ENCODE measurements around the gene ERBB3. TPM values are rescaled to one million over a fixed set of nuclear protein-coding genes. Genes with fewer than 3 reads are reported as not detected.
A peak's percentile ranks its signal among the peaks of the same experiment; 100 is the strongest.

The ERBB3 gene
- total RNA-seq, 6 experiments from 2014 or later = 39.1 to 139 (median 66.9) TPM

- intact Hi-C loops (cut with DNase I) = no loop called here
- ATAC-seq = peak; percentile 71 to 83 (median 74)
- WGBS (ENCODE audit: insufficient coverage, low coverage, low lambda C conversion rate, missing lambda C conversion rate) = under 1% methylated on average over 20 of the region's 61 CpGs
Measured at GRCh38 chr12:56117778-56118687, 38.1 kb downstream of the ERBB3 start, which contains the start of gene ZC3H10. Gene ZC3H10, plus strand, starts transcription at chr12:56118266. Its CDS starts 2,297 bp downstream, at chr12:56120563.

GRCh38 chr12:56118688-56119357 lies 38.9 kb downstream of the ERBB3 start:
- 3% methylated on average over 11 of the region's 13 CpGs for WGBS (ENCODE audit: insufficient coverage, low coverage, low lambda C conversion rate, missing lambda C conversion rate)
- Histone ChIP-seq H3K27ac (peak overlapping the region; percentile 75 to 84 (median 82)), H3K9me3 (no peaks in the 10 kb centered on the region), H3K27me3 (no peaks in the 10 kb centered on the region), H3K36me3 (no peaks in the 10 kb centered on the region), H3K4me3 (peak overlapping the region; percentile 56 to 95 (median 74)), H3K4me1 (peaks cover 0 to 50% (median 19%) of the 10 kb centered on the region in 4 donors)
- intact Hi-C loops (cut with DNase I) = no loop called here
- TF ChIP-seq CTCF (IDR thresholded peaks at IDR 0.05) = no peak
- DNase-seq = no peak
- ATAC-seq = peak in 1 of 4 donors; percentile 0

More at GRCh38 chr12:56117778-56118687, 38.1 kb downstream of the ERBB3 start, which contains the start of gene ZC3H10:
- no peaks in the 10 kb centered on the region for H3K9me3 ChIP-seq
- no peaks in the 10 kb centered on the region for H3K27me3 ChIP-seq
- peaks cover 0 to 7% (median 2%) of the 10 kb centered on the region in 4 donors for H3K36me3 ChIP-seq
- H3K4me3 ChIP-seq = peak within 1 kb of the TSS; percentile 58 to 95 (median 74)
- peaks cover 0 to 42% (median 19%) of the 10 kb centered on the region in 4 donors for H3K4me1 ChIP-seq
- TF ChIP-seq POLR2A (IDR thresholded peaks at IDR 0.05) (peak; percentile 90), CTCF (IDR thresholded peaks at IDR 0.05) (peak; percentile 22 to 61 (median 60))
- H3K27ac ChIP-seq = peak within 1 kb of the TSS; percentile 81 to 88 (median 82)
- DNase-seq = peak; percentile 98 to 99 (median 99)

GRCh38 chr12:56119361-56119796 lies 39.4 kb downstream of the ERBB3 start:
- TF ChIP-seq CTCF (IDR thresholded peaks at IDR 0.05) (peak; percentile 79 to 90 (median 82)), POLR2A (IDR thresholded peaks at IDR 0.05) (no peak)
- Histone ChIP-seq H3K4me3 (peak overlapping the region in 2 of 3 donors; percentile 74 to 95), H3K27ac (peak overlapping the region; percentile 75 to 84 (median 82)), H3K4me1 (peaks cover 0 to 53% (median 19%) of the 10 kb centered on the region in 4 donors), H3K36me3 (no peaks in the 10 kb centered on the region), H3K9me3 (no peaks in the 10 kb centered on the region), H3K27me3 (no peaks in the 10 kb centered on the region)
- 0% methylated on average over 2 of the region's 2 CpGs for WGBS (ENCODE audit: insufficient coverage, low coverage, low lambda C conversion rate, missing lambda C conversion rate)
- DNase-seq (peak; percentile 66 to 89 (median 79)), ATAC-seq (peak; percentile 43 to 61 (median 50))
- intact Hi-C loops (cut with DNase I) = no loop called here

- H3K4me1 ChIP-seq = peaks cover 0 to 53% (median 19%) of the 10 kb centered on the region in 4 donors
- TF ChIP-seq CTCF (IDR thresholded peaks at IDR 0.05) = no peak
- TF ChIP-seq POLR2A (IDR thresholded peaks at IDR 0.05) = no peak
- intact Hi-C loops (cut with DNase I) = no loop called here
- peak overlapping the region; percentile 19 to 82 (median 75) for H3K27ac ChIP-seq
- H3K36me3 ChIP-seq = no peaks in the 10 kb centered on the region
- H3K27me3 ChIP-seq = no peaks in the 10 kb centered on the region
- no peak for DNase-seq
- no peak for ATAC-seq
- WGBS (ENCODE audit: insufficient coverage, low coverage, low lambda C conversion rate, missing lambda C conversion rate) = 81% methylated on average over 17 of the region's 17 CpGs
- H3K9me3 ChIP-seq = no peaks in the 10 kb centered on the region
- no peak overlapping the region for H3K4me3 ChIP-seq
Measured at GRCh38 chr12:56120158-56120846, 40.3 kb downstream of the ERBB3 start.

Data from right lobe of liver (tissue), 6 donors.